Epithelial cell of esophagus (primary cell): ENCODE measurements around the gene PPP6R3.

Experiments
- DNase-seq: peaks from one replicate; pipeline ENCODE4 v3.0.0; 2010; ENCODE audit warnings: low read depth
- H3K4me3 ChIP-seq: 2 replicates; pipeline ENCODE4 v1.5.1; 2011; ENCODE audit warnings: mild to moderate bottlenecking, low read length, control low read depth
- TF ChIP-seq, protein P1 (sequence below): IDR thresholded peaks from 2 replicates; pipeline ENCODE4 v1.5.1; 2011; ENCODE audit warnings: low read depth, mild to moderate bottlenecking, low read length, control low read depth, inconsistent platforms; ENCODE audit not compliant: insufficient read depth; ENCODE audit errors: missing control alignments

PPP6R3 gene

DNA sequence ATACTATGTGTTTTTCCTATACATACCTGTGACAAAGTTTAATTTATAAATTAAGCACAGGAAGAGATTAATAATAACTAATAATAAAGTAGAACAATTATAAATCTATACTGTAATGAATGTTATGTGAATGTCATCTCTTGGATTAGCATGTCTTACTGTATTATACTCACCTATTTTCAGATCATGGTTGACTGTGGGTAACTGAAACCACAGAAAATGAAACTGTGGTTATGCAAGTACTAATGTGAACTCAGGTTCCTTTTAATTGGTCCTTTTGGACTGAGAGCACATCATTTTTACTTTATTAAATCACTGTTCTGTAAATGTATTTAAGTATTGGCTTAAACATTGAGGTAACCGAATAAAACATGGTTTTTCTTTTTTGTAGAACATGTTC lies 108.8 kb downstream of the PPP6R3 start:
- DNase-seq = no peak
- TF ChIP-seq, protein P1, sequence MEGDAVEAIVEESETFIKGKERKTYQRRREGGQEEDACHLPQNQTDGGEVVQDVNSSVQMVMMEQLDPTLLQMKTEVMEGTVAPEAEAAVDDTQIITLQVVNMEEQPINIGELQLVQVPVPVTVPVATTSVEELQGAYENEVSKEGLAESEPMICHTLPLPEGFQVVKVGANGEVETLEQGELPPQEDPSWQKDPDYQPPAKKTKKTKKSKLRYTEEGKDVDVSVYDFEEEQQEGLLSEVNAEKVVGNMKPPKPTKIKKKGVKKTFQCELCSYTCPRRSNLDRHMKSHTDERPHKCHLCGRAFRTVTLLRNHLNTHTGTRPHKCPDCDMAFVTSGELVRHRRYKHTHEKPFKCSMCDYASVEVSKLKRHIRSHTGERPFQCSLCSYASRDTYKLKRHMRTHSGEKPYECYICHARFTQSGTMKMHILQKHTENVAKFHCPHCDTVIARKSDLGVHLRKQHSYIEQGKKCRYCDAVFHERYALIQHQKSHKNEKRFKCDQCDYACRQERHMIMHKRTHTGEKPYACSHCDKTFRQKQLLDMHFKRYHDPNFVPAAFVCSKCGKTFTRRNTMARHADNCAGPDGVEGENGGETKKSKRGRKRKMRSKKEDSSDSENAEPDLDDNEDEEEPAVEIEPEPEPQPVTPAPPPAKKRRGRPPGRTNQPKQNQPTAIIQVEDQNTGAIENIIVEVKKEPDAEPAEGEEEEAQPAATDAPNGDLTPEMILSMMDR = no peak
- no peak overlapping the region for H3K4me3 ChIP-seq

DNA sequence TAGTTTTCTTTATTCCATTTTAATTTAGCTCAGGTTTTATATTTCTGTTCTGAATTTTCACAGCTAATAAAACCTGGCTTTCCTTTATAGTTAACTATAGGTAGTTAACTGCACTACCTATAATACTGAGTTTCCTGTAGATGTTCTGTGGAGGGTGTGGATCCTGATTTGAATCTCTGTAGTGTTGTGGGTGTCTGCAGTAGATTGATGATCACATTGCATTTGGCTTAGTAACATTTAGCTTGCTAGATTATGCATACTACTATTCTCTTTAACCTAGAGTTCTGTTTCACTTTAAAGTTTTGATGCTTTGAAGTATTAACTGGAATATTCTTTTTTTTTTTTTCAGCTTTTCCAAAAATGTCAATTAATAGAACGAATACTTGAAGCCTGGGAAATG lies 110.1 kb downstream of the PPP6R3 start:
- no peak overlapping the region for H3K4me3 ChIP-seq
- TF ChIP-seq, protein P1 = no peak
- DNase-seq = no peak

DNA sequence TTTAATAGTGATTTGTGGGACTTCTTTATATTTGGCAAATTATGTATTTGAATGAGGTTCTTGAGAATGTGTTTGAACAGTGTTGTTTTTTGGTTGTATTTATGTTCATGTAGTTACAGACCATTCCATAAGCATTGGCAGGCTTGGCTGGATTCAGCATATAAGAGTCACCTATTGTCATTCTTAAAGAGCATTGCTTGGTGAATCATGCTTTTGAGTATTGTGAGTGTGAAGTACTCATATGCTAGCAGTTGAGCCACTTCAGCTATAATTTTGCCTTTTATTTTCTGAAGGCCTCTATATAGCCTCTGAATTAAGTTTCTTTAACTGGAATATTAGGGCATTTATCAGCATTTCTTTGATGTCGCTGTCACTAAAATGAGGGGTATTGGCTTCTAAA lies 113.8 kb downstream of the PPP6R3 start:
- peak; percentile 70 for DNase-seq
- TF ChIP-seq, protein P1 = no peak
- no peak overlapping the region for H3K4me3 ChIP-seq

DNA sequence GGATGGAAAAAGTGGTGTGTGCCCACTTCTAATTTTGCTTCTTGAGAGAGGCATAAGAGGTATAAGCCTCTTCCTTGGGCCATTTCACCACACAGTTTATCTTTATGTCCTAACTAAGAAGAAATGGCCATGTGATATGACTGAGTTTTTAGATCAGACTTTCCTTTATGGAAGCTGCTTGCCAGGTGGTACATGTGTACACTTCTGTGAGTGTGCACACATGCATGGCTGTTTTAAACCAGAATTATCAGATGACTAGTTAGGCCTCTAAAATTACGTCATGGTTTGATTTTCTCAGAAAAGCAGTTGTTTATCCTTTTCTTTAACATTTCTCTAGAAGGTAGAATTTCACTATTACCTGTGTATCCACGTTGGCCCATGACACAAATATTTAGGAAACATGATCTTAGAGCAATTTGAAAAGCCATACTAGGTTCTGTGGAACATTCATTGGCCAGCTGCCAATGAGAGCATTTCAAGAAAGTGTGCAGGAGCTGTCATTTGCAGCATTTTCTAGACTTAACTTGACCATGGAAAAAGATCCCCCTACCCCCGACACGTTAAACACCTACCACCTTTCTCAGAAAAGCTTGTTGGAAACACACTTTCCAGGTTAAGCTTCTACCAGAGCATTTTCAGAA lies 114.6 kb downstream of the PPP6R3 start:
- TF ChIP-seq, protein P1 = no peak
- no peak overlapping the region for H3K4me3 ChIP-seq
- DNase-seq = no peak

DNA sequence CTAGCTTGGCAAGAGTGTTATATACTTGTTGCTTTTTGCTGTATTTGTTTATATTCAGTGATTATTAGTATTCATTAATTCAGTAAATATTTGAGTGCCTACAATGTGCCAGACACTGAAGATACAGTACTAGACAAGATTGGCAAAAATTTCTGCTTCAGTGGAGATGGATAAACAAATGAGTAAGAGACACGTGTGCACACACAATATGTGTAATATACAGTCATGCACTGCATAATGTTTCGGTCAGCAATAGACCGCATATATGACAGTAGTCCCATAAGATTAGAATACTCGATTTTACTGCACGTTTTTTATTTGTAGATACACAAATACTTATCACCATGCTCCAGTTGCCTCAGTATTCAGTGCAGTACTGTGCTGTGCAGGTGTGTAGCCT lies 118.9 kb downstream of the PPP6R3 start:
- peak; percentile 60 for DNase-seq
- H3K4me3 ChIP-seq = no peak overlapping the region
- TF ChIP-seq, protein P1 = no peak

DNA sequence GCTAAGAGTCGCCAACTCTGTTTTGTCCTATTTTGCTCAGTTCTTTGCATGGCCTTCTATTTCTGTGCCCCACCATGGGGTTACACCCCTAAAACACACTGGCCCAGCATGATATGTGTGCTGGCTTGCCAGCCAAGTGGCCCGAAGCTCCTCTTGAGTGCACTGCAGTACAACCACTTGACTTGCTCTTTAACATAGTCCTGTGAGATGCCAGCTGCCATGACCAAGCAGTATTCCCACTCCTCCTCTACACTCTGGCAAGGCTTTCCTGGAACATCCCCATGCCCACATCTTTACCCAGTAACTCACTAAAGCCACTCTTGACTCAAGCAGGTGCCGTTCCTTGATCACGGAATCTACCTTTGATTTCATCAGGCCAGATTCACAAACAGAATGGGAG lies 120.9 kb downstream of the PPP6R3 start:
- H3K4me3 ChIP-seq = no peak overlapping the region
- DNase-seq = no peak
- TF ChIP-seq, protein P1 = no peak

DNA sequence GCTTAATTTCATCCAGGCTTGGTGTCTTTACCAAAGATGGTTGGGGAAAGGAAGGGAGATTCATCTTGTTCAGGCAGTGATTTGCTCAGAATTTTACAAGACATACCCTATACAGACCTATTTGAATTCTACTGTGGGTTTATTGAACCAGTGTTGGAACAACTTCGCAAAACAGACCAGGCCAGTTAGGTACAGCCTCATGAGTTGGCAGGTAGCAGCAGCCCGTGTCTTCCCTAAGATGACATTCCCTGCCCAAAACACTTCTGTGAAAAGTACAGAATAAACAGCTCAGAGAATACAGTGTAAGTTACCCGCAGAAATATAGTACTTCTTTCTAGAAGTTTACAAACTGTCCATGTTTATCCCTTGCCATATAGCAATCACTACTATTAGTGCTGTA lies 121.3 kb downstream of the PPP6R3 start:
- TF ChIP-seq, protein P1 = no peak
- H3K4me3 ChIP-seq = no peak overlapping the region
- DNase-seq = no peak
